ENCODE measurements around the gene DENND1A. TPM values are rescaled to one million over a fixed set of nuclear protein-coding genes. Genes with fewer than 3 reads are reported as not detected.

DENND1A gene
- total and polyA plus RNA-seq, 2 of the 13 experiments (the other 11 are each of a cell fraction or from before 2014, with no cell fraction given): 14.8 to 30.1 TPM

DNA sequence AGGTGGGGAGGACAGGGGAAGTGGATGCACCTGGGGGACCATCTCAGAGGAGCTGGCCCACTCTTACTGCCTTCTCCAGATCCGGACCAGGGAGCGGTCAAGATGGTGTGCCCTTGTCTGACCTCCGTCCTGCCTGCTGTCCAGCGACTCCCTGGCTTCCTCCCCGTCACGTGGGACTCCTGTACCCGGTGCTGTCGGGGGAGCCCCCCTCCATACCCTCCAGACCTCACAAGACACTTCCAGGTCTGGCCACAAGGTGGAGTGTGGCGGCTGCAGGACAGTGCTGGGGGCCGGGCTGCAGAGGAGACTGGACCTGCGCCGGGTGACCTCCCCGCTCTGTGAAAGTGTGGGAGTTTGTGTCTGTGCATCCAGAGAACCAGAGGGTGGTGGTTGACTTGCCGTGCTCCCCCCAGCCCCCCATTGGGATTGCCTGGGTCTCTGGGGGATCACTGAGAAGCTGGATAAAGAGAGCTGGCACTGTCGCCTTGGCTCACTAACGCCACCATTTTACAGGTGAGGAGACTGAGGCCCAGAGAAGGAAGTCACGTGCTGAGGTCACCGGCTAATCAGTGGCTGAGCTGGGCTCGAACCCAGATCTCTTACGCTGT, 575.8 kb downstream of the DENND1A start (continued):
- TF ChIP-seq, protein P1, sequence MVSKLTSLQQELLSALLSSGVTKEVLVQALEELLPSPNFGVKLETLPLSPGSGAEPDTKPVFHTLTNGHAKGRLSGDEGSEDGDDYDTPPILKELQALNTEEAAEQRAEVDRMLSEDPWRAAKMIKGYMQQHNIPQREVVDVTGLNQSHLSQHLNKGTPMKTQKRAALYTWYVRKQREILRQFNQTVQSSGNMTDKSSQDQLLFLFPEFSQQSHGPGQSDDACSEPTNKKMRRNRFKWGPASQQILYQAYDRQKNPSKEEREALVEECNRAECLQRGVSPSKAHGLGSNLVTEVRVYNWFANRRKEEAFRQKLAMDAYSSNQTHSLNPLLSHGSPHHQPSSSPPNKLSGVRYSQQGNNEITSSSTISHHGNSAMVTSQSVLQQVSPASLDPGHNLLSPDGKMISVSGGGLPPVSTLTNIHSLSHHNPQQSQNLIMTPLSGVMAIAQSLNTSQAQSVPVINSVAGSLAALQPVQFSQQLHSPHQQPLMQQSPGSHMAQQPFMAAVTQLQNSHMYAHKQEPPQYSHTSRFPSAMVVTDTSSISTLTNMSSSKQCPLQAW (CRISPR knock-in tag; IDR thresholded peaks at IDR 0.05): 0 out of 2 replicates have a peak, but pooled peaks have one; percentile 41
- TF ChIP-seq NONO (IDR thresholded peaks at IDR 0.05) (no peak), NONO (CRISPR knock-in tag; conservative IDR thresholded peaks at IDR 0.05) (peak; percentile 49; the same call in 1 of the 2 replicates), ZNF670 (CRISPR knock-in tag; IDR thresholded peaks at IDR 0.05; ENCODE audit: borderline replicate concordance) (no peak), HMG20B (CRISPR knock-in tag; conservative IDR thresholded peaks at IDR 0.05) (no peak), SKI (IDR thresholded peaks at IDR 0.05; ENCODE audit: partially characterized antibody) (peak; percentile 32), ZNF33B (CRISPR knock-in tag; IDR thresholded peaks at IDR 0.05) (0 out of 2 replicates have a peak, but pooled peaks have one; percentile 24), REPIN1 (CRISPR knock-in tag; IDR thresholded peaks at IDR 0.05; ENCODE audit: borderline replicate concordance, low read depth) (peak; percentile 56; the same call in 1 of the 2 replicates), RFXAP (CRISPR knock-in tag; IDR thresholded peaks at IDR 0.05; ENCODE audit: borderline replicate concordance) (no peak), PHF8 (CRISPR knock-in tag; IDR thresholded peaks at IDR 0.05) (no peak), PITX1 (CRISPR knock-in tag; IDR thresholded peaks at IDR 0.05) (0 out of 2 replicates have a peak, but pooled peaks have one; percentile 24), NPAS2 (CRISPR knock-in tag; IDR thresholded peaks at IDR 0.05; ENCODE audit: borderline replicate concordance) (no peak), FOXO1 (CRISPR knock-in tag; IDR thresholded peaks at IDR 0.05) (no peak), ZNF781 (CRISPR knock-in tag; IDR thresholded peaks at IDR 0.05; ENCODE audit: borderline replicate concordance, not compliant biosample characterization) (no peak), ZMYM3 (CRISPR knock-in tag; IDR thresholded peaks at IDR 0.05) (peak; percentile 90), ZNF329 (CRISPR knock-in tag; IDR thresholded peaks at IDR 0.05; ENCODE audit: low read depth) (no peak), DNMT1 (CRISPR knock-in tag; IDR thresholded peaks at IDR 0.05) (no peak), ELF1 (CRISPR knock-in tag; IDR thresholded peaks at IDR 0.05) (no peak), MLLT10 (CRISPR knock-in tag; IDR thresholded peaks at IDR 0.05) (no peak), ZBTB7B (CRISPR knock-in tag; IDR thresholded peaks at IDR 0.05) (0 out of 2 replicates have a peak, but pooled peaks have one; percentile 42), RAD21 (CRISPR knock-in tag; IDR thresholded peaks at IDR 0.05) (peak; percentile 83)
- TF ChIP-seq, protein P2, sequence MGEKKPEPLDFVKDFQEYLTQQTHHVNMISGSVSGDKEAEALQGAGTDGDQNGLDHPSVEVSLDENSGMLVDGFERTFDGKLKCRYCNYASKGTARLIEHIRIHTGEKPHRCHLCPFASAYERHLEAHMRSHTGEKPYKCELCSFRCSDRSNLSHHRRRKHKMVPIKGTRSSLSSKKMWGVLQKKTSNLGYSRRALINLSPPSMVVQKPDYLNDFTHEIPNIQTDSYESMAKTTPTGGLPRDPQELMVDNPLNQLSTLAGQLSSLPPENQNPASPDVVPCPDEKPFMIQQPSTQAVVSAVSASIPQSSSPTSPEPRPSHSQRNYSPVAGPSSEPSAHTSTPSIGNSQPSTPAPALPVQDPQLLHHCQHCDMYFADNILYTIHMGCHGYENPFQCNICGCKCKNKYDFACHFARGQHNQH (CRISPR knock-in tag; IDR thresholded peaks at IDR 0.05): no peak
- TF ChIP-seq, protein P3, sequence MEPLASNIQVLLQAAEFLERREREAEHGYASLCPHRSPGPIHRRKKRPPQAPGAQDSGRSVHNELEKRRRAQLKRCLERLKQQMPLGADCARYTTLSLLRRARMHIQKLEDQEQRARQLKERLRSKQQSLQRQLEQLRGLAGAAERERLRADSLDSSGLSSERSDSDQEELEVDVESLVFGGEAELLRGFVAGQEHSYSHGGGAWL (CRISPR knock-in tag; IDR thresholded peaks at IDR 0.05): no peak
- TF ChIP-seq, protein P4, sequence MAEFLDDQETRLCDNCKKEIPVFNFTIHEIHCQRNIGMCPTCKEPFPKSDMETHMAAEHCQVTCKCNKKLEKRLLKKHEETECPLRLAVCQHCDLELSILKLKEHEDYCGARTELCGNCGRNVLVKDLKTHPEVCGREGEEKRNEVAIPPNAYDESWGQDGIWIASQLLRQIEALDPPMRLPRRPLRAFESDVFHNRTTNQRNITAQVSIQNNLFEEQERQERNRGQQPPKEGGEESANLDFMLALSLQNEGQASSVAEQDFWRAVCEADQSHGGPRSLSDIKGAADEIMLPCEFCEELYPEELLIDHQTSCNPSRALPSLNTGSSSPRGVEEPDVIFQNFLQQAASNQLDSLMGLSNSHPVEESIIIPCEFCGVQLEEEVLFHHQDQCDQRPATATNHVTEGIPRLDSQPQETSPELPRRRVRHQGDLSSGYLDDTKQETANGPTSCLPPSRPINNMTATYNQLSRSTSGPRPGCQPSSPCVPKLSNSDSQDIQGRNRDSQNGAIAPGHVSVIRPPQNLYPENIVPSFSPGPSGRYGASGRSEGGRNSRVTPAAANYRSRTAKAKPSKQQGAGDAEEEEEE (CRISPR knock-in tag; IDR thresholded peaks at IDR 0.05; ENCODE audit: borderline replicate concordance): peak; percentile 57; the same call in 1 of the 2 replicates
- TF ChIP-seq, protein P5, sequence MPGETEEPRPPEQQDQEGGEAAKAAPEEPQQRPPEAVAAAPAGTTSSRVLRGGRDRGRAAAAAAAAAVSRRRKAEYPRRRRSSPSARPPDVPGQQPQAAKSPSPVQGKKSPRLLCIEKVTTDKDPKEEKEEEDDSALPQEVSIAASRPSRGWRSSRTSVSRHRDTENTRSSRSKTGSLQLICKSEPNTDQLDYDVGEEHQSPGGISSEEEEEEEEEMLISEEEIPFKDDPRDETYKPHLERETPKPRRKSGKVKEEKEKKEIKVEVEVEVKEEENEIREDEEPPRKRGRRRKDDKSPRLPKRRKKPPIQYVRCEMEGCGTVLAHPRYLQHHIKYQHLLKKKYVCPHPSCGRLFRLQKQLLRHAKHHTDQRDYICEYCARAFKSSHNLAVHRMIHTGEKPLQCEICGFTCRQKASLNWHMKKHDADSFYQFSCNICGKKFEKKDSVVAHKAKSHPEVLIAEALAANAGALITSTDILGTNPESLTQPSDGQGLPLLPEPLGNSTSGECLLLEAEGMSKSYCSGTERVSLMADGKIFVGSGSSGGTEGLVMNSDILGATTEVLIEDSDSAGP (CRISPR knock-in tag; IDR thresholded peaks at IDR 0.05; ENCODE audit: borderline replicate concordance): peak; percentile 23; the same call in 1 of the 2 replicates
